Activated CD4-positive, CD25-positive, alpha-beta regulatory T cell (primary cell): ENCODE measurements around the gene OR5C1.
"Not testable (repeated sequence)": the region's sequence is repeated elsewhere in the genome, so short reads cannot be mapped to it uniquely, and the experiment has no call there.

Experiments used
- DNase-seq, 4 experiments: peaks; one replicate each; lab custom pipeline; 2025; lab: John Stamatoyannopoulos, UW

OR5C1 gene

GRCh38 chr9:122788831-122789230 lies at the start of gene OR5C1:
OR5C1 (plus strand) TSS chr9:122788933; CDS start chr9:122788933, 0 bp downstream.
- no peak for DNase-seq

GRCh38 chr9:122742003-122742402 lies 46.7 kb upstream of the OR5C1 start, which contains the start of gene OR1L6:
OR1L6 (plus strand) TSS chr9:122742303; CDS start chr9:122749848, 7,545 bp downstream.
- DNase-seq = no peak

GRCh38 chr9:122754825-122755224 lies 33.9 kb upstream of the OR5C1 start:
- no peak for DNase-seq

- no peak for DNase-seq
Observed at GRCh38 chr9:122767817-122768216, 20.9 kb upstream of the OR5C1 start.

GRCh38 chr9:122777052-122777451 lies 11.7 kb upstream of the OR5C1 start:
- no peak for DNase-seq

GRCh38 chr9:122777935-122778627 lies 10.7 kb upstream of the OR5C1 start:
- no peak for DNase-seq

GRCh38 chr9:122779181-122779580 lies 9.6 kb upstream of the OR5C1 start:
- DNase-seq = no peak

GRCh38 chr9:122780026-122780425 lies 8.7 kb upstream of the OR5C1 start:
- no peak for DNase-seq

- DNase-seq = no peak
Observed at GRCh38 chr9:122781671-122782070, 7.1 kb upstream of the OR5C1 start.

GRCh38 chr9:122785269-122785668 lies 3.5 kb upstream of the OR5C1 start:
- no peak for DNase-seq

- DNase-seq = no peak
Observed at GRCh38 chr9:122786338-122786737, 2.4 kb upstream of the OR5C1 start.

GRCh38 chr9:122789256-122790046 lies 718 bp downstream of the OR5C1 start:
- DNase-seq = no peak

- DNase-seq = no peak
Observed at GRCh38 chr9:122791872-122792669, 3.3 kb downstream of the OR5C1 start.

GRCh38 chr9:122797316-122798063 lies 8.8 kb downstream of the OR5C1 start:
- no peak for DNase-seq

GRCh38 chr9:122800066-122801060 lies 11.6 kb downstream of the OR5C1 start, which contains the start of gene OR1K1:
OR1K1 (plus strand) TSS chr9:122800123; CDS start chr9:122800123, 0 bp downstream.
- no peak for DNase-seq

- no peak for DNase-seq
Observed at GRCh38 chr9:122806661-122807060, 17.9 kb downstream of the OR5C1 start.

- no peak for DNase-seq
Observed at GRCh38 chr9:122807271-122807900, 18.7 kb downstream of the OR5C1 start.

- no peak for DNase-seq
Observed at GRCh38 chr9:122808141-122808540, 19.4 kb downstream of the OR5C1 start.

GRCh38 chr9:122809261-122809660 lies 20.5 kb downstream of the OR5C1 start:
- not testable (repeated sequence) for DNase-seq
